Adrenal gland (tissue), 12 donors: Measurements from ENCODE around the gene CCDC158. TPM values are rescaled to one million over a fixed set of nuclear protein-coding genes. Genes with fewer than 3 reads are reported as not detected.

Experiments
- polyA plus RNA-seq, 3 donors: library from polyadenylated mRNA; stranded (reverse); fragments of 200-250 nt in 2 of 3; fragments of 350-450 nt in 1 of 3; fragmentation: Illumina TruSeq in 1 of 3; extraction: RNeasy Lipid Tissue Mini Kit (QIAGEN cat#74804) in 1 of 3; gene quantifications; one replicate each; pipeline ENCODE4 v1.2.3, GENCODE V29; 2013 to 2014
- small RNA-seq, 2 donors: library from RNA; depleted of rRNA; stranded (forward); fragments of <200 nt; gene quantifications; one replicate each; pipeline ENCODE3, GENCODE V24; 2016
- total RNA-seq, 9 donors: library from RNA; depleted of rRNA in 4 of 9; stranded (reverse); fragments of >200 nt in 4 of 9; fragments of 120-200 nt in 1 of 9; fragmentation: NEBNext Ultra II Directional in 1 of 9; extraction: Animal tissue kit (Norgen Biotek cat#: 25700) in 1 of 9; gene quantifications; one replicate each; pipeline versions ENCODE4 v1.1.0 to v1.2.4, GENCODE V29; 2013 to 2023
- donor health status: healthy with polysubstance abuse.
- donor health status: Bipolar disorder and iron deficiency.
- donor health status: DM: yes; HTN: yes; CAD: no.
- donor health status: DM: no; HTN: no; CAD: no.
- donor health status: DM: no; HTN: no; CAD: no.
- donor health status: DM: yes; HTN: yes; CAD: no.

CCDC158 gene
- total and polyA plus RNA-seq, 12 donors, result 0.07 to 0.35 (median 0.13) TPM; not detected in 3

Small RNA genes within 50 kb of the gene (small RNA-seq; reads per million reads assigned to genes)
- gene RF00278 (0 reads per million in 2 donors), gene RNU6-1000P (0 reads per million in 2 donors)

Other genes with a start within 250 kb of the CCDC158 start
- 100 to 1,000 TPM; 119 to 179 (median 141) TPM for gene SCARB2, start 207.3 kb downstream of the CCDC158 start, total RNA-seq
- 100 to 1,000 TPM in 1 of 3 donors, 10 to 100 TPM in 2; 41.5 to 117 (median 82.9) TPM for gene SCARB2, start 207.3 kb downstream of the CCDC158 start, polyA plus RNA-seq
- gene FAM47E, start 169.4 kb downstream of the CCDC158 start, total RNA-seq, result 1 to 10 TPM; 2.8 to 8.0 (median 4.8) TPM
- gene FAM47E, start 169.4 kb downstream of the CCDC158 start, polyA plus RNA-seq, result 10 to 100 TPM in 1 of 3 donors, 1 to 10 TPM in 2; 6.9 to 23.8 (median 7.7) TPM
- 1 to 10 TPM; 1.5 to 6.3 (median 3.6) TPM for gene STBD1, start 114.4 kb downstream of the CCDC158 start, total RNA-seq
- 1 to 10 TPM; 1.0 to 4.3 (median 2.6) TPM for gene STBD1, start 114.4 kb downstream of the CCDC158 start, polyA plus RNA-seq
- 10 to 100 TPM in 3 of 9 donors, 1 to 10 TPM in 6; 3.2 to 16.2 (median 9.2) TPM for gene SHROOM3, start 14.1 kb upstream of the CCDC158 start, total RNA-seq
- 1 to 10 TPM; 1.1 to 8.8 (median 3.5) TPM for gene SHROOM3, start 14.1 kb upstream of the CCDC158 start, polyA plus RNA-seq